DOHH2 (cell line): ENCODE results near the gene RNF13.

Experiments
- EZH2phosphoT487 ChIP-seq: fragments of 200-600 bp; sonication (generic); IDR thresholded peaks from 2 replicates; pipeline ENCODE4 v1.6.1; 2017; ENCODE audit warnings: borderline replicate concordance, mild to moderate bottlenecking, antibody characterized with exemption, low read length, moderate library complexity, mixed read lengths
- TF ChIP-seq, protein P1 (sequence below): fragments of 200-600 bp; sonication (generic); IDR thresholded peaks from one replicate; pipeline ENCODE4 v1.5.1; 2014; ENCODE audit warnings: antibody characterized with exemption, mild to moderate bottlenecking, low read depth, low read length; ENCODE audit not compliant: poor library complexity, severe bottlenecking

DNA sequence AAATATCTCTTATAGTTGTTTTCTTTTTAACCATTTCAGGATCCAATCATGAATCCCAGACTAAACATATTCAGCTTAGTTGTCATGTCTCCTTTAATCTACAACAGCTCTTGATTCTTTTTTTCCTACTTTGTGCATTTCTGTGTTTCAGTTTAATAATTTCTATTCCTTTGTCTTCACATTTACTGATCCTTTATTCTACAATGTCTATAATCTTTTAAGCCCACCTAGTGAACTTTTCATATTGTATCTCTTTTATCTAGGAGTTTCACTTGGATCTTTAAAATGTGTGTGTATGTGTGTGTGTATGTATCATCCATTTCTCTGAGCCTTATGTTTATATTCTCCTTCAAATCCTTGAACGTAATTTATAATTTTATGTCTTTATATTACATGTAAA lies 70.1 kb downstream of the RNF13 start:
- TF ChIP-seq, protein P1, sequence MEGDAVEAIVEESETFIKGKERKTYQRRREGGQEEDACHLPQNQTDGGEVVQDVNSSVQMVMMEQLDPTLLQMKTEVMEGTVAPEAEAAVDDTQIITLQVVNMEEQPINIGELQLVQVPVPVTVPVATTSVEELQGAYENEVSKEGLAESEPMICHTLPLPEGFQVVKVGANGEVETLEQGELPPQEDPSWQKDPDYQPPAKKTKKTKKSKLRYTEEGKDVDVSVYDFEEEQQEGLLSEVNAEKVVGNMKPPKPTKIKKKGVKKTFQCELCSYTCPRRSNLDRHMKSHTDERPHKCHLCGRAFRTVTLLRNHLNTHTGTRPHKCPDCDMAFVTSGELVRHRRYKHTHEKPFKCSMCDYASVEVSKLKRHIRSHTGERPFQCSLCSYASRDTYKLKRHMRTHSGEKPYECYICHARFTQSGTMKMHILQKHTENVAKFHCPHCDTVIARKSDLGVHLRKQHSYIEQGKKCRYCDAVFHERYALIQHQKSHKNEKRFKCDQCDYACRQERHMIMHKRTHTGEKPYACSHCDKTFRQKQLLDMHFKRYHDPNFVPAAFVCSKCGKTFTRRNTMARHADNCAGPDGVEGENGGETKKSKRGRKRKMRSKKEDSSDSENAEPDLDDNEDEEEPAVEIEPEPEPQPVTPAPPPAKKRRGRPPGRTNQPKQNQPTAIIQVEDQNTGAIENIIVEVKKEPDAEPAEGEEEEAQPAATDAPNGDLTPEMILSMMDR, result no peak
- no peak for TF ChIP-seq EZH2phosphoT487
